GM18502 (cell line): ENCODE data around the gene SEC14L1.
A peak's percentile ranks its signal among the peaks of the same experiment; 100 is the strongest.

Experiments used
- ATAC-seq: cut with Tn5 transposase; IDR thresholded peaks from one replicate; pipeline ENCODE4 v1.9.1; 2021; ENCODE audit warnings: mild to moderate bottlenecking; ENCODE audit not compliant: unreplicated experiment, poor library complexity

SEC14L1 gene

DNA sequence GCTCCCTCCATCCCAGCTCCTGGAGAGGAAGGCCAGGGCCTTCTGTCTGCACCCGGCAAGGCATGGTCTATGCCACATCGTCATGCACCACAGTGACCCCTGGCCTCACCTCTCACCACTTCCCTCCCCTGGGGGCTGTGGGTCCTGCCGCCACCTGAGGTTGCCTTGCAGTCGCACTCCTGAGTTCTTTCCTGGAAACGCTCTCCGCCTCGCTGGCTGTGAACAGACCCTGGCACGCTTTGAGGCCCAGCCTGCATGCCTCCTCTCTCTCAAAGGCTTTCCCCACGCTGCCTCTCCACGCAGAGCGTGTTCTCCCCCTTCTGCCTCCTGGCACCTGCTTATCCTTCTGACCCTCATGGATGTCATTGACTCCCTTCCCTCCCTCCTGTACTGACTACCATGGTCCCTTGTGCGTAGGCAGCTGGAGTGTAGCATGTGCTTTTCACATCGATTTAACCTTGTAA lies 45.4 kb downstream of the SEC14L1 start:
- no peak for ATAC-seq

DNA sequence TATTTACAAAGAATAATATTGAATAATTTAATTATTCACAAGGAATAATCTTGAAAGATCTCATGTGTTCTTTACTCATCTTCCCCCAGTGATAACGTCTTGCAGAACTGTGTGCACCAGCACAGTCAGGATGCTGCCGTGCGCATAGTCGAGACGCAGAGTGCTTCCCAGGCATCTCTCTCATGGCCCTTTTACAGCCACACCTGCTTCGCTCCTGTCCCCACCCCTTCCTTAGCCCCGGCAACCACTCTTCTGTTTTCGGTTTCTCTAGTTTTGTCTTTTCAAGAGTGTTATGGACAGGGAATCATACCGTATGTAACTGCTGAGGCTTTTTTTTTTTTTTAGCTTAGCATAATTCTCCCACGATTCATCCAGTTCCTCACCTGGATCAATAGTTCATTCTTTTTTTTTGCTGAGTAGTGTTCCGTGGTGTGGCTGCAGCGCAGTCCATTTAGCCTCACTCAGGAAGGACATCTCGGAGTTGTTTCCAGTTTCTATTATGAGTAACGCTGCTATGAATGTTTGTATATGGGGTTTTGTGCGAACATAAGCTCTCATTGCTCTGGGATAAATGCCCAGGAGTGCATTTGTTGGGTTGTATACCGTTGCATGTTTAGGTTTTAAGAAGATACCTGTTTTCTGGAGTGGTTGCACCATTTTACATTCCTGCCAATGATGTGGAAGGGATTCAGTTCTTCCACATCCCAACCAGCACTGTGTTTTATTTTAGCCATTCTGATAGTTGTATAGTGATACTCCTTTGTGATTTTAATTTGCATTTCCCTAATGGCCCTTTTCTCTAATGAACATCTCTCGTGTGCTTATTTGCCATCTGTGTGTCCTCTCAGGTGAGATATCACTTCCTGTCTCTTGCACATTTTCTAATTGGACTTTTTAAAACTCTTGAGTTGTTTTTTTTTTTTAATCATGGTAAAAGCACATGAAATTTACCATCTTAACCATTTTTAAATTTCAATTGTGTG lies 47.6 kb downstream of the SEC14L1 start:
- ATAC-seq: peak; percentile 65

DNA sequence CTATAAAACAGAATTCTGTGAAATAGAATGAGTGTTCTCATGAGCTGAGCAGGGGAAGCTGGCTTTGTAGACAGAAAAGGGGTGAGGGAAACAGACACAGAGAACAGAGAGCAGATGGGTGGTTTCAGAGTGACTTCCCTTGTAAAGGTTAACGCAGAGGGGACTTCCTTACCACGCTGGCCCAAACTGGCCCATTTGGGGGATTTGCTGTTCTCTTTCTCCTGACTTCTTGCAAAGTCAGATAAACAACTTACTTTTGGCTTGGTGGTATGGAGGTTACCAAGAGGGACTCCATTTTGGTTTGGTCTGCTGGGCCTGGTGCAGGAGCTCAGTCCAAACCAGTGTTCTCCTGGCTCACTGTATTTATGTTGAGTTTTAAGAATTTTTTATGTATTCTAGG lies 48.4 kb downstream of the SEC14L1 start:
- ATAC-seq: peak; percentile 57

DNA sequence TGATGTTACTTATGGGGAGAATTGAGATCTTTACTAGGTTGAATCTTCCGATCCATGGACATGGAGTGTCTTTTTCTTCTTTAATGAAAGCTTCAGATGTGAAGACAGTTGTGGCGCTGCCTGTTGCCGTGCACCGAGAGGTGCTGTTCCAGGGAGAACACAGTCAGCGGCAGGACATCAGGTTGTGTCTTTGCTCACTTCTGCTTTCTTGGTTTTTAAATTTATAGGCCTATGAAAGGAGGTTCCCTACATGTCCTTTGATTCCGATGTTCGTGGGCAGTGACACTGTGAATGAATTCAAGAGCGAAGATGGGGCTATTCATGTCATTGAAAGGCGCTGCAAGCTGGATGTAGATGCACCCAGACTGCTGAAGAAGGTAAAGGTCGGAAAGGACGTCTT lies 49.8 kb downstream of the SEC14L1 start:
- ATAC-seq: no peak

DNA sequence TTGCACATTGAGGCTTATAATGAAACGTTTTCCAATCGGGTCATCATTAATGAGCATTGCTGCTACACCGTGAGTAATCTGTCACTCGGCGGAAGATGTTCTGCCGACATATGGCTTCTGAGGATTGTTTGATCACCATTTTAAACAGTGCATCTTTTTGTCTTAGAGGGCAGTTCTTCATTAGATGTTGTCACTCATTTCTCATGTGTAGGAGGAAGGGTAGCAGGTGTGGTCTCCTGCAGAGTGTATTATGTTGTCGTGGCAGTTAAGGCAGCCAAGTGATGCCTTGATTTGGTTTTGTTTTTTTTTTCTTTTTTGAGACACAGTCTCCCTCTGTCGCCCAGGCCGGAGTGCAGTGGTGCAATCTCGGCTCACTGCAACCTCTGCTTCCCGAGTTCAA lies 50.5 kb downstream of the SEC14L1 start:
- ATAC-seq: no peak

DNA sequence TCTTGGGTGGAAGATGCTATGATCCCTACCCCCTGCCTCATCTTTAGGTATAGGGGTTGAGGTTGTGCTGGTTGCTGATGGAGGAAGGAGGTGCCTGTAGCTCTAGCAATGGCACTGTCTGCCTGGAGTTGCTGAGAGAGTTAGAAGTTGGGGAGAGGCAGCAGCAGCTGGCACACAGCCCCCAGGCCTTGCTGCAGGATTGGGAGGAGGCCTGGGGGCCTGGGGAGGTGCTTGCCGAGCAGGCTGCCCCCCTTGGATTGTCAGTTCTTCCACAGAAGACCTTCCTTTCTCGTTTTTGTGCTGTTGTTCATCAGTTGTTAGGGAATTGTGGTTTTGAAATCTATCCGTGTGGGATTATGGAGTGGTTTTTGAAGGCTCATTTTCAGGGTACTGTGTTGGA lies 52.9 kb downstream of the SEC14L1 start:
- no peak for ATAC-seq

DNA sequence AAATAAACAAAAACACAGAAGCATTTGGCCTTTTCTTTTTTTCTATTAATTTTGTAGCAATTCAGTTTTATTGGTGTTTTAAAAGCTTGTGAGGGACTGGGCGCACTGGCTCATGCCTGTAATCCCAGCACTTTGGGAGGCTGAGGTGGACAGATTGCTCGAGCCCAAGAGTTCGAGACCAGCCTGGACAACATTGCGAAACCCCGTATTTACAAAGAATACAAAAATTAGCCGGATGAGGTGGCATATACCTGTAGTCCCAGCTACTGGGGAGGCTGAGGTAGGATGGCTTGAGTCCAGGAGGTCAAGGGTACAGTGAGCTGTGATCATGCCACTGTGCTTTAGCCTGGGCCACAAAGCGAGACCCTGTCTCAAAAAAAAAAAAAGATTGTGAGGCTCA lies 53.4 kb downstream of the SEC14L1 start:
- ATAC-seq: no peak

DNA sequence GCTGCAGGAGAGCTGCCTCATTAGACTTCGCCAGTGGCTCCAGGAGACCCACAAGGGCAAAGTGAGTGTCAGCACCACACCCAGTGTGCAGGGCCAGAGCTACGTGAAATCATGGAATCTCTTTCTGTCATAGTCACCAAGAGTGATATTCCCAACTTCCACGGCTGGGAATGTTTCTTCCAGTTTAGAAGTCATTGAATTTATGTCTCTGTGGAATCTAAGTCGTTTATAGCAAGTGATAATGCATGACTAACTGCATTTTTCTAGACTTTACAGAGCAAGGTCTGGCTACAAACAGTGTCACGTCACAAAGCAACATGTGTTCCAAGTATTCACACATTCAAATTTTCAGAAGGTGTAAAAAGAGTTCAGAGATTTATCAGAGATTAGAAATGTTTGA lies 55.5 kb downstream of the SEC14L1 start:
- no peak for ATAC-seq

DNA sequence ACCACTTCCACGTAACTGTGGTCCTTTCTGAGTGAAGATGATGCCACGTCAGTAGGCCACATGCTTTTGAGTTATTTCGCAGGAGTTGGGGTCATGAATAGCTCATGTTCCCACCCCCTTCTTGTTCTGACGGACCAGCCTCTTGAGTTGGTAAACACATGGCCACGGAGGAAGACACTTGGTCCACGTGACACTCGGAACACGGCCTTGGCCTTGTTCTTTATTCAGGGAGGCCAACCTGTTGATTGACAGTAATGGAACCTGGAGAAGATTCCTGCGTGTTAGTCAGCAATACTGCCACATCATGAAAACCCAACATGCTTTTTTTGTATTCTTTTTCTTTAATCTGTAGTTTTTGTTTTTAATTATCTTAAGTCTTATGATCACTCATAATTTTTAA lies 56.3 kb downstream of the SEC14L1 start:
- ATAC-seq: no peak

DNA sequence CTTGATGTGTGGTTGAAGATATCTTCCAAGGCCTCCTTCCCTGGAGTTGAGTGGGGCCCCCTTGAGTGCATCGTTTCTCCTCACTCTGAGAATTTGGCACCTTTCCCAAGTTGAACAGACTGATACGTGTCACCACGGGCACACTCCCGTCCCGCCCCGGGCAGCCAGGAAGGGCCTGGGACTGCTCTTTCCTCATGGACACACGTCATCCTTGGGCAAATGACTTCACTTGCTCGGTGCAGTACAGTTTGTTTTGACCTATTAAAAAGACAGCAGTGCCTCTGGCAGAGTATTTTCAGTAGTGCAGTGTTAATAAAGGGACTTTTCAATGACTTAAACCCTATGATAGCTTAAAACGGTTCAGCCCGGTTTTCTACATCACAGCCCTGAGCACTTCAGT lies 59.9 kb downstream of the SEC14L1 start:
- no peak for ATAC-seq

DNA sequence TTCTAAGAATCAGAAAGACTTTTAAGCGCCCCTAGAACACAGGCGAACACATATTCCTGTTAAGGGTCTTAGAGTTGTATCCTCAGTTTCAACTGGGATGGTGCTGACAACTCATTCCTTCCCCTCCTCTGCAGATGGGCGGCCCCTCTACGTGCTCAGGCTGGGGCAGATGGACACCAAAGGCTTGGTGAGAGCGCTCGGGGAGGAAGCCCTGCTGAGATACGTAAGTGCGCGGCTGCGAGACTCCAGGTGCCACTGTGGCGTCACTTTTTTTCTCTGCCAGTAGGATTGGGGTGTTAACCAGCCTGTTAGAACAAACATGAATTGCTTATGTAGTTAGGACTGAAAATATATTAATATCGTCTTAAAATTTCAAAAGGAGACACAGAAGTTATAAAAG lies 62.7 kb downstream of the SEC14L1 start:
- ATAC-seq: no peak

DNA sequence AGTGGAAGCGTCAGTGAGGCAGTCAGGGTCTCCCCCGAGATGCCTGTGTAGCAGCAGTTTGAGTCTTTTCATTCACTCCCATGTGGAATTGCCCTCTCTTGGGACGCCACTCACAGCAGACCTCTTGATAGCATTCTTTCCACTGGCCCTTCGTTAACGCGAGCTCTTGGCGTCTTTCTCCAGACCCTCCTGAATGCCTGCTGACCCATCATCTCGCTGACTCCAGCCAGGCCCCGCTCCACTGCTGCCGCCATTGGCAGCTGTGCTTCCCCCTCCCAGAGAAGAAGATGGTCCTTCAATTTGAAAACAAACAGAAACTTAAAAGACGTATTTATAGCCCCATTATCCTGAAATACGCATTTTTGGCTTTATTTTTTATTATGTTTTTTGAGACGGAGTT lies 63.1 kb downstream of the SEC14L1 start:
- no peak for ATAC-seq

DNA sequence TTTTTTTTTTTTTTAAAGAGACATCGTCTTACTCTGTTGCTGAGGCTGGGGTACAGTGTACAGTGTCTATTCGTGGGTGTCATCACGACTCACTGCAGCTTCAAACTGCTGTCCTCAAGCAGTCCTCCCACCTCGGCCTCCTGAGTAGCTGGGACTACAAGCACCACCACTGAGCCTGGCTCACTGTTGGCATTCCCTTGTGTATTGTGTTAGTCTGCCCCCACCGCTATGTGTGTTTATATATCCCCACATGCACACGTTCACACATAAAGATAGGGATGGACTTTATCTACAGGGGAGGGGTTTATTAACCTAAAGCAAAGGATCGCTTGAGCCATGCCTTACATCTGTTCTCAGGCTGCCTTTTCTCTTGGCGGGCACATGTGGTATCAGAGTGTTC lies 63.8 kb downstream of the SEC14L1 start:
- ATAC-seq: no peak

DNA sequence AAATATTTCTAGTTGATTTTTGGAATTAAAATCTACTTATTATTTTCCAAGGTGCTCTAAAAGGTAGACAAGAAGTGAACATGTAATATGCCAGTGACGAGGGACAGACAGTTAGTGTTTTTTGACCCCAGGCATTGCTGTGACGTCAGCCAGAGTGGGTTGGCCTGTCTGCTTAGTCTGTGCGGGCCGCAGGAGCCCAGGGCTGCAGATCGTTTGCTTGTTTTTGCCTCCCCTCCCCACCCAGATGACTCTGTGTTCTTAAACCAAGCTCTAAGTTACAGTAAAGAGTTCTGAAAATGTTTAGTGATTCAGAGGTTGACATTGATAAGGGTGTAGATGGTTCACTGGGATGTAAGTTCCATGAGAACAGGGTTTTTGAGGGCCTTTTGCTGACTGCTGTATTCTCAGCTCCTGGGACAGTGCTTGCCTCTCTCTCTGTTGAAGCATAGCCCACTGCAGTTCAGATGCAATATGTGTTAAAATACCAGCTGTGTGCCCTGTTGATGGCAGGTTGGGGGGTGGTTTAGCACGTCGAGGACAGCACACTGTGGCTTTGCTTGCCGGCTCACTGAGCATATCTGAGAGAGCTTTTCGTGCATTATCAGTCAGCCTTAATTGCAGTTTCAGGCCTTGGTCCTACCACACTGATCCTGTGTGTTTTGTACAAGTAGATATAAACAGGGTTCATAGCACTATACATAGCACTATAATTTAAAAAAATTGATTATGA lies 64.8 kb downstream of the SEC14L1 start:
- ATAC-seq: peak; percentile 50

DNA sequence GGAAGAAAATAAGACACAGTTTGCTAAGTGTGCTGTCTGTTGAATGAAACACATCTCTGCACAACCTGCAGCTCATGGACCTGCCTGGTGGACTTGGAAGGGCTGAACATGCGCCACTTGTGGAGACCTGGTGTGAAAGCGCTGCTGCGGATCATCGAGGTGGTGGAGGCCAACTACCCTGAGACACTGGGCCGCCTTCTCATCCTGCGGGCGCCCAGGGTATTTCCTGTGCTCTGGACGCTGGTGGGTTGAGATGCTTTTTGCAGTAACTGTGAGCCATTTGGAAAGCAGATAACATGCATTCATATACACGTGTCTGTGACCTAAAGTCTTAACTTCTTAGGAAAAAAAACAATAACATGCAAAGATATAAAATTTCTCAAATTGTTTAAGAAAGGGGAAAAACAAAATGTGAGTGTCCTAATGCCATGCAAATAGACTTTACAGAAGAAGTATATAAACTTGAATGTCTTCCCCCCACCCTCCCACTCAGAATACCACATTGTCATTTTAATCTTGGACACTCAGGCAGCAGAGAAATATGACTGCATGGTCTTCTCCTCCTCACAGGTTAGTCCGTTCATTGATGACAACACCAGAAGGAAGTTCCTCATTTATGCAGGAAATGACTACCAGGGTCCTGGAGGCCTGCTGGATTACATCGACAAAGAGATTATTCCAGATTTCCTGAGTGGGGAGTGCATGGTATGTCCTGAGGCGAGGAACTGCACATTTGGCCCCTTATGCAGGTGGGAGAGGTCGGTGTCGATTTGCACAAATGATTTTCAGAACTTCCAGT lies 65.6 kb downstream of the SEC14L1 start:
- ATAC-seq: peak; percentile 24

DNA sequence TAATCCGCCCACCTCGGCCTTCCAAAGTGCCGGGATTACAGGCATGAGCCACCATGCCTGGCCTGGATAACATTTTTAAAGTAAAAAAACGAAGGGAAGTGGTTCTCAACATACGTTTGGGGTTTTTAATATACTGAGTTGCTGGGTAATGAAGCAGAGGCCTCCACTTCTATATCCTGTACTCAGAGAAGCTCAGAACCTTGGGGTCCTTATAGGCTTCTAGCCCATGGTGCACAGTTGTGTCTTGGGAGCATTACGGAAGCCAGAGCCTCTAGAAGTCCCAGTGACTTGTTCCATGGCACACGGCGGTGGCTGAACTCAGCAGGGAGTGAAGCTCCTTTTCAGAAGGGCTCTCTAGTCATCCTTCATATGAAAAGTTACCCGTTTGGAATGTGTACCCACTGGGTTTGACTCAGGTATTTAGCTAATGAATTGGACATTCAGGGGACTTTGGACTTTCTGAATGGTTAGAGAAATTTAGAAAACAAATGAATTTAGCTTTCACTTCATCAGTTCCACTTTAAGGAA lies 67.0 kb downstream of the SEC14L1 start:
- ATAC-seq: no peak

DNA sequence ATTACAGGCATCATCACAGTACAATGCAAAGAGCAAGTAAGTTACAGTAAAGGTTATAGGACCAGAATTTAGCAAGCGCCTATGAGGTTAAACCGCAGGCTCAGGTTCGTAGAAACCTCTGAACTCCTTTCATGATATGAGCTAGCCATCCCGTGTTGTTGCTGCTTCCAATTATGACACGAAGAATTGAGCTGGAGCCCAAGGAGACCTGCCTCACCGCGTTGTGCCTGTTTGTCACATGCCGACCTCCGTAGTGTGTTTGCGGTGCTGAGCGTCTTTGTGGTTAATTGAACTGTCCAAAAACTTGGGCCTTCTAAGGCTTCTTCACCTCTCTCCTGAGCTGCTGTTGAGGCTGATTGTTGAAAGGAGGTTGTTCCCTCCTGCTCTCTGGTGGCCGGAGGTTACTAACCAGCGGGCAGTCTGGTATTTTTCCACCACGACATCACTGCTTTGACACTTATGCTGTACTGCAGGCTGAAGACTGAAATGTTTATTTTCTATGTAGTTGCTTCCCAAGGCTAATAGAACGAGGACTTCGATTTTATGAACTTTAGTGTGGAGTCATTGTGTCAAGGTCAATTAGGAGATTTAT lies 67.5 kb downstream of the SEC14L1 start:
- ATAC-seq: no peak

DNA sequence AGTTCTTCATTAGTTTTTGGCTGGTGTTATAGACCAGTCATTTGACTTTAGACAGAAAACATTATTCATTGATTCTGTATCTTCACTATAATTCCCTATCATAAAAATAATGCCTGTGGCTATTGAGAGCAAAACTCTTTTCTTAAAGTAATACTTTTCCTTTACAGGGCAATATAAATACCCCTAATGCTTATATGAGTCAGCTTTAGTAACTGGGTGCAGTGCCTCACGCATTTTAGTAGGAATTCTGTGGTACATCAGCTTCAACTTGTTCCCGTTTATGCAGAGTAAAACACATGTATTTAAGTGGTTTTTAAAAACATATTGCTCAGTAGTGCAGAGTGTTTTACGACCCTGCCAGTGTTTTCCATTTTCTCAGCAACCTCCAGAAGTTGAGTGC lies 68.1 kb downstream of the SEC14L1 start:
- ATAC-seq: no peak

DNA sequence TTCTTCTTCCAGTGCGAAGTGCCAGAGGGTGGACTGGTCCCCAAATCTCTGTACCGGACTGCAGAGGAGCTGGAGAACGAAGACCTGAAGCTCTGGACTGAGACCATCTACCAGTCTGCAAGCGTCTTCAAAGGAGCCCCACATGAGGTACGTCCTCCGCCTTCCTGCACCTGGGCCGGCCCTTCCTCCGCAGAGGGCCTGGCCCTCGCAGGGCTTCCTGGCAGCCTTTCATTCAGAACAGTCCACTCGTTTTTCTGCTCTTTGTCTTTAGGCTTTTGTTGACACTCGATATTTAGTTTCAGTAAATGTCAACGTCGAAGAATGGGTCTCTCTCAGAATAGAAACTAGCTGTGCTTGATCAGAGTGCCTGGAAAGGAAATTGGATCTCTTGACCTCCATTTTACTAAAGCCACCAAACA lies 68.6 kb downstream of the SEC14L1 start:
- ATAC-seq: no peak

DNA sequence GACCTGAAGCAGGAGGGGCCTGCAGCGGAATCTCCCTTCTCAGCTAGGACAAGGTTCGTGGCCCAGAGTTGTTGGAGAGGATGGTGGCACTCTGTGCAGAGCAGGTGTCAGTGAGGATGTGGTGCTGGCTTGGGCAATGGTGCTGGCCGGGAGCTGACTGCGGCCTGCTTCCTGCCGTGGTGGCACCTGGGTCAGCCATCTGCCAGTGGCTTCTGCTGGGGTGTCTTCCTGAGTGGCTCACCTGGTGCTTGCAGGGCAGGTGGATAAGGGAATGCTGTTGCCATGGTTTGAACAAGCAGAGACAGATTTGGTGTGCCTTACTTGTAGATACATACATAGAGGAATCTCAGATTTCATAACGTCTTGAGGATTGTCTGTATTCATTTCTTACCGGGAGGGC lies 69.6 kb downstream of the SEC14L1 start:
- ATAC-seq: no peak
